ENCODE data around the gene SEMA3A. TPM values are rescaled to one million over a fixed set of nuclear protein-coding genes. Genes with fewer than 3 reads are reported as not detected.

Gene SEMA3A
- total and polyA plus RNA-seq, 2 experiments from 2014 or later = 19.8 to 46.4 TPM

- Mint-ChIP-seq H3K27ac (peak overlapping the region; percentile 14; the same call in 1 of the 2 replicates), H3K9me3 (no peaks in the 10 kb centered on the region), H3K4me1 (peaks cover 8% of the 10 kb centered on the region; the same call in 2 of the 3 replicates), H3K27me3 (ENCODE audit: insufficient read depth, low read depth, poor library complexity) (no peaks in the 10 kb centered on the region), H3K36me3 (ENCODE audit: low read depth) (peaks cover 14% of the 10 kb centered on the region; the same call in 2 of the 3 replicates), H3K4me3 (no peak overlapping the region)
- no peaks in the 10 kb centered on the region for H3F3A ChIP-seq (replicated peaks; ENCODE audit: low read depth)
- H3K36me3 ChIP-seq (ENCODE audit: insufficient read depth) = no peaks in the 10 kb centered on the region
- no peaks in the 10 kb centered on the region for H3K27me3 ChIP-seq (ENCODE audit: insufficient read depth)
- no peak overlapping the region for H3K4me2 ChIP-seq
- no peaks in the 10 kb centered on the region for H3K9me2 ChIP-seq (ENCODE audit: insufficient read depth)
- H3K27ac ChIP-seq (ENCODE audit: low read depth) = peak overlapping the region; percentile 17; the same call in 1 of the 2 replicates
- DNase-seq (ENCODE audit: low spot score) (peak; percentile 35), ATAC-seq (peak; percentile 70)
- H4K20me1 ChIP-seq (replicated peaks; ENCODE audit: insufficient read depth) = no peaks in the 10 kb centered on the region
- H2AFZ ChIP-seq = no peak overlapping the region
- H3K4me1 ChIP-seq (ENCODE audit: insufficient read depth) = peaks cover 3% of the 10 kb centered on the region; the same call in 1 of the 2 replicates
- TF ChIP-seq JUNB (IDR thresholded peaks at IDR 0.05; ENCODE audit: unreplicated experiment) (no peak), ZNF331 (CRISPR knock-in tag; IDR thresholded peaks at IDR 0.05; ENCODE audit: low read depth) (no peak), NANOG (IDR thresholded peaks at IDR 0.05; ENCODE audit: borderline replicate concordance) (no peak), CREB1 (CRISPR knock-in tag; IDR thresholded peaks at IDR 0.05; ENCODE audit: low read depth) (no peak), POLR2AphosphoS5 (IDR thresholded peaks at IDR 0.05; ENCODE audit: low read depth) (no peak), STAT1 (IDR thresholded peaks at IDR 0.05; ENCODE audit: unreplicated experiment) (no peak), EZH2 (IDR thresholded peaks at IDR 0.05; ENCODE audit: low read depth, unreplicated experiment) (no peak)
- TF ChIP-seq, protein P1, sequence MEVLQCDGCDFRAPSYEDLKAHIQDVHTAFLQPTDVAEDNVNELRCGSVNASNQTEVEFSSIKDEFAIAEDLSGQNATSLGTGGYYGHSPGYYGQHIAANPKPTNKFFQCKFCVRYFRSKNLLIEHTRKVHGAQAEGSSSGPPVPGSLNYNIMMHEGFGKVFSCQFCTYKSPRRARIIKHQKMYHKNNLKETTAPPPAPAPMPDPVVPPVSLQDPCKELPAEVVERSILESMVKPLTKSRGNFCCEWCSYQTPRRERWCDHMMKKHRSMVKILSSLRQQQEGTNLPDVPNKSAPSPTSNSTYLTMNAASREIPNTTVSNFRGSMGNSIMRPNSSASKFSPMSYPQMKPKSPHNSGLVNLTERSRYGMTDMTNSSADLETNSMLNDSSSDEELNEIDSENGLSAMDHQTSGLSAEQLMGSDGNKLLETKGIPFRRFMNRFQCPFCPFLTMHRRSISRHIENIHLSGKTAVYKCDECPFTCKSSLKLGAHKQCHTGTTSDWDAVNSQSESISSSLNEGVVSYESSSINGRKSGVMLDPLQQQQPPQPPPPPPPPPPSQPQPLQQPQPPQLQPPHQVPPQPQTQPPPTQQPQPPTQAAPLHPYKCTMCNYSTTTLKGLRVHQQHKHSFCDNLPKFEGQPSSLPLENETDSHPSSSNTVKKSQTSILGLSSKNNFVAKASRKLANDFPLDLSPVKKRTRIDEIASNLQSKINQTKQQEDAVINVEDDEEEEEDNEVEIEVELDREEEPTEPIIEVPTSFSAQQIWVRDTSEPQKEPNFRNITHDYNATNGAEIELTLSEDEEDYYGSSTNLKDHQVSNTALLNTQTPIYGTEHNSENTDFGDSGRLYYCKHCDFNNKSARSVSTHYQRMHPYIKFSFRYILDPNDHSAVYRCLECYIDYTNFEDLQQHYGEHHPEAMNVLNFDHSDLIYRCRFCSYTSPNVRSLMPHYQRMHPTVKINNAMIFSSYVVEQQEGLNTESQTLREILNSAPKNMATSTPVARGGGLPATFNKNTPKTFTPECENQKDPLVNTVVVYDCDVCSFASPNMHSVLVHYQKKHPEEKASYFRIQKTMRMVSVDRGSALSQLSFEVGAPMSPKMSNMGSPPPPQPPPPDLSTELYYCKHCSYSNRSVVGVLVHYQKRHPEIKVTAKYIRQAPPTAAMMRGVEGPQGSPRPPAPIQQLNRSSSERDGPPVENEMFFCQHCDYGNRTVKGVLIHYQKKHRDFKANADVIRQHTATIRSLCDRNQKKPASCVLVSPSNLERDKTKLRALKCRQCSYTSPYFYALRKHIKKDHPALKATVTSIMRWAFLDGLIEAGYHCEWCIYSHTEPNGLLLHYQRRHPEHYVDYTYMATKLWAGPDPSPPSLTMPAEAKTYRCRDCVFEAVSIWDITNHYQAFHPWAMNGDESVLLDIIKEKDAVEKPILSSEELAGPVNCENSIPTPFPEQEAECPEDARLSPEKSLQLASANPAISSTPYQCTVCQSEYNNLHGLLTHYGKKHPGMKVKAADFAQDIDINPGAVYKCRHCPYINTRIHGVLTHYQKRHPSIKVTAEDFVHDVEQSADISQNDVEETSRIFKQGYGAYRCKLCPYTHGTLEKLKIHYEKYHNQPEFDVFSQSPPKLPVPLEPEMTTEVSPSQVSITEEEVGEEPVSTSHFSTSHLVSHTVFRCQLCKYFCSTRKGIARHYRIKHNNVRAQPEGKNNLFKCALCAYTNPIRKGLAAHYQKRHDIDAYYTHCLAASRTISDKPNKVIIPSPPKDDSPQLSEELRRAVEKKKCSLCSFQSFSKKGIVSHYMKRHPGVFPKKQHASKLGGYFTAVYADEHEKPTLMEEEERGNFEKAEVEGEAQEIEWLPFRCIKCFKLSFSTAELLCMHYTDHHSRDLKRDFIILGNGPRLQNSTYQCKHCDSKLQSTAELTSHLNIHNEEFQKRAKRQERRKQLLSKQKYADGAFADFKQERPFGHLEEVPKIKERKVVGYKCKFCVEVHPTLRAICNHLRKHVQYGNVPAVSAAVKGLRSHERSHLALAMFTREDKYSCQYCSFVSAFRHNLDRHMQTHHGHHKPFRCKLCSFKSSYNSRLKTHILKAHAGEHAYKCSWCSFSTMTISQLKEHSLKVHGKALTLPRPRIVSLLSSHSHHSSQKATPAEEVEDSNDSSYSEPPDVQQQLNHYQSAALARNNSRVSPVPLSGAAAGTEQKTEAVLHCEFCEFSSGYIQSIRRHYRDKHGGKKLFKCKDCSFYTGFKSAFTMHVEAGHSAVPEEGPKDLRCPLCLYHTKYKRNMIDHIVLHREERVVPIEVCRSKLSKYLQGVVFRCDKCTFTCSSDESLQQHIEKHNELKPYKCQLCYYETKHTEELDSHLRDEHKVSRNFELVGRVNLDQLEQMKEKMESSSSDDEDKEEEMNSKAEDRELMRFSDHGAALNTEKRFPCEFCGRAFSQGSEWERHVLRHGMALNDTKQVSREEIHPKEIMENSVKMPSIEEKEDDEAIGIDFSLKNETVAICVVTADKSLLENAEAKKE (CRISPR knock-in tag; IDR thresholded peaks at IDR 0.05) = no peak
- TF ChIP-seq, protein P2, sequence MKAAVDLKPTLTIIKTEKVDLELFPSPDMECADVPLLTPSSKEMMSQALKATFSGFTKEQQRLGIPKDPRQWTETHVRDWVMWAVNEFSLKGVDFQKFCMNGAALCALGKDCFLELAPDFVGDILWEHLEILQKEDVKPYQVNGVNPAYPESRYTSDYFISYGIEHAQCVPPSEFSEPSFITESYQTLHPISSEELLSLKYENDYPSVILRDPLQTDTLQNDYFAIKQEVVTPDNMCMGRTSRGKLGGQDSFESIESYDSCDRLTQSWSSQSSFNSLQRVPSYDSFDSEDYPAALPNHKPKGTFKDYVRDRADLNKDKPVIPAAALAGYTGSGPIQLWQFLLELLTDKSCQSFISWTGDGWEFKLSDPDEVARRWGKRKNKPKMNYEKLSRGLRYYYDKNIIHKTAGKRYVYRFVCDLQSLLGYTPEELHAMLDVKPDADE (IDR thresholded peaks at IDR 0.05) = no peak
- no peak overlapping the region for H3K4me3 ChIP-seq
- H3K79me2 ChIP-seq (replicated peaks; ENCODE audit: insufficient read depth) = no peaks in the 10 kb centered on the region
Observed at GRCh38 chr7:84025332-84025927, 169.2 kb downstream of the SEMA3A start.
